Uterus (tissue), 2 donors: ENCODE measurements around the gene SDHA.
"Not testable (repeated sequence)": the region's sequence is repeated elsewhere in the genome, so short reads cannot be mapped to it uniquely, and the experiment has no call there.

Experiments
- CTCF ChIP-seq, 4 experiments: fragments of 200-600 bp in 2 of 4; fragments of 450-650 bp in 2 of 4; sonication (generic) in 2 of 4; IDR thresholded peaks; one replicate each; pipeline ENCODE4 v1.5.1; 2016 to 2019; ENCODE audit warnings: antibody characterized with exemption in 4 of 4, mild to moderate bottlenecking in 2 of 4, moderate library complexity in 1 of 4
- POLR2A ChIP-seq, 2 donors: fragments of 450-650 bp; IDR thresholded peaks; one replicate each; pipeline ENCODE4 v1.6.1; 2016; ENCODE audit warnings: antibody characterized with exemption in 2 of 2, mild to moderate bottlenecking in 1 of 2, moderate library complexity in 1 of 2

- TF ChIP-seq CTCF, POLR2A (IDR thresholded peaks at IDR 0.05): not testable (repeated sequence)
Measured at GRCh38 chr5:299921-300320, 81.8 kb downstream of the SDHA start.
